WERI-Rb-1 (cell line): ENCODE data around the gene HOXD9.

Experiments used
- DNase-seq: peaks from one replicate; pipeline ENCODE4 v3.0.0-alpha.2; 2020
- H3K27ac ChIP-seq: fragments of 250-450 bp; sonication (Bioruptor Pico); 2 replicates; pipeline ENCODE4 v1.5.1; 2020; ENCODE audit warnings: mild to moderate bottlenecking, moderate library complexity
- H3K27me3 ChIP-seq: fragments of 250-450 bp; sonication (Bioruptor Pico); 2 replicates; pipeline ENCODE4 v1.5.1; 2021; ENCODE audit warnings: mild to moderate bottlenecking, low read depth, moderate library complexity; ENCODE audit not compliant: insufficient read depth, severe bottlenecking
- H3K36me3 ChIP-seq: fragments of 250-450 bp; sonication (Bioruptor Pico); 2 replicates; pipeline ENCODE4 v1.5.1; 2020; ENCODE audit warnings: mild to moderate bottlenecking, moderate library complexity
- H3K4me3 ChIP-seq: 2 replicates; pipeline ENCODE4 v1.5.1; 2011; ENCODE audit warnings: low read depth, mild to moderate bottlenecking, control low read depth, low read length
- H3K9me3 ChIP-seq: fragments of 250-450 bp; sonication (Bioruptor Pico); 2 replicates; pipeline ENCODE4 v1.5.1; 2021; ENCODE audit warnings: mild to moderate bottlenecking, moderate library complexity; ENCODE audit not compliant: severe bottlenecking
- CTCF ChIP-seq: IDR thresholded peaks from 2 replicates; pipeline ENCODE4 v1.5.1; 2011; ENCODE audit warnings: low read depth, mild to moderate bottlenecking, control low read depth, inconsistent platforms, low read length

Gene HOXD9

GRCh38 chr2:176111846-176112374, 10.6 kb upstream of the HOXD9 start:
- peaks cover 10% of the 10 kb centered on the region for H3K9me3 ChIP-seq
- H3K27me3 ChIP-seq = peaks cover 89% of the 10 kb centered on the region
- no peaks in the 10 kb centered on the region for H3K36me3 ChIP-seq
- no peak for DNase-seq
- H3K27ac ChIP-seq = no peak overlapping the region
- no peak for TF ChIP-seq CTCF
- H3K4me3 ChIP-seq = no peak overlapping the region

- Histone ChIP-seq H3K4me3 (no peak overlapping the region), H3K27ac (no peak overlapping the region), H3K27me3 (peaks cover 92% of the 10 kb centered on the region), H3K9me3 (peaks cover 13% of the 10 kb centered on the region), H3K36me3 (no peaks in the 10 kb centered on the region)
- no peak for TF ChIP-seq CTCF
- DNase-seq = no peak
Observed at GRCh38 chr2:176112375-176113302, 9.9 kb upstream of the HOXD9 start.

GRCh38 chr2:176114120-176114929, 8.2 kb upstream of the HOXD9 start:
- peaks cover 99% of the 10 kb centered on the region for H3K27me3 ChIP-seq
- DNase-seq = no peak
- H3K9me3 ChIP-seq = peaks cover 13% of the 10 kb centered on the region
- no peak overlapping the region for H3K4me3 ChIP-seq
- H3K27ac ChIP-seq = no peak overlapping the region
- TF ChIP-seq CTCF = no peak
- no peaks in the 10 kb centered on the region for H3K36me3 ChIP-seq

- H3K4me3 ChIP-seq = no peak overlapping the region
- no peaks in the 10 kb centered on the region for H3K36me3 ChIP-seq
- no peak overlapping the region for H3K27ac ChIP-seq
- TF ChIP-seq CTCF = no peak
- H3K27me3 ChIP-seq = peaks cover 98% of the 10 kb centered on the region
- no peak for DNase-seq
- peaks cover 13% of the 10 kb centered on the region for H3K9me3 ChIP-seq
Observed at GRCh38 chr2:176114930-176115625, 7.4 kb upstream of the HOXD9 start.

GRCh38 chr2:176115883-176116813, 6.4 kb upstream of the HOXD9 start, which contains the start of gene HOXD10:
TSS of gene HOXD10 (plus strand) at chr2:176116778. CDS start at chr2:176116834, 56 bp downstream.
- no peaks in the 10 kb centered on the region for H3K36me3 ChIP-seq
- no peak within 1 kb of the TSS for H3K27ac ChIP-seq
- peaks cover 98% of the 10 kb centered on the region for H3K27me3 ChIP-seq
- peaks cover 13% of the 10 kb centered on the region for H3K9me3 ChIP-seq
- peak; percentile 54 for DNase-seq
- no peak within 1 kb of the TSS for H3K4me3 ChIP-seq
- TF ChIP-seq CTCF = peak; percentile 41
